ENCODE data around the gene DNAL4. TPM values are rescaled to one million over a fixed set of nuclear protein-coding genes. Genes with fewer than 3 reads are reported as not detected.

DNAL4 gene
- total RNA-seq, 1 donor from 2014 or later: 14.6 TPM

Other genes starting within 250 kb of the DNAL4 start
- gene DMC1, start 224.0 kb downstream of the DNAL4 start, total RNA-seq: 1.3 TPM in 1 of 2 replicates, not detected in the other
- gene FAM227A, start 137.8 kb downstream of the DNAL4 start, total RNA-seq: 1.9 and 3.3 TPM in 2 replicates
- 23.7 and 28.0 TPM in 2 replicates for gene CBY1, start 137.5 kb downstream of the DNAL4 start, total RNA-seq
- 38.9 and 57.0 TPM in 2 replicates for gene TOMM22, start 112.2 kb downstream of the DNAL4 start, total RNA-seq
- gene JOSD1, start 93.2 kb downstream of the DNAL4 start, total RNA-seq: 64.8 and 78.3 TPM in 2 replicates
- 27.0 and 45.6 TPM in 2 replicates for gene GTPBP1, start 88.2 kb downstream of the DNAL4 start, total RNA-seq
- 79.8 and 153 TPM in 2 replicates for gene SUN2, start 38.1 kb downstream of the DNAL4 start, total RNA-seq
- 1.1 and 3.7 TPM in 2 replicates for gene NPTXR, start 49.9 kb upstream of the DNAL4 start, total RNA-seq
- 49.6 and 50.9 TPM in 2 replicates for gene CBX6, start 78.1 kb upstream of the DNAL4 start, total RNA-seq
- not detected in 2 replicates for gene APOBEC3A, start 163.5 kb upstream of the DNAL4 start, total RNA-seq
- 0.87 and 4.7 TPM in 2 replicates for gene APOBEC3B, start 188.2 kb upstream of the DNAL4 start, total RNA-seq
- gene APOBEC3C, start 220.1 kb upstream of the DNAL4 start, total RNA-seq: 17.8 and 21.2 TPM in 2 replicates
- 1.7 and 3.7 TPM in 2 replicates for gene APOBEC3D, start 227.0 kb upstream of the DNAL4 start, total RNA-seq
- gene APOBEC3F, start 246.7 kb upstream of the DNAL4 start, total RNA-seq: 4.9 and 11.4 TPM in 2 replicates